SK-N-SH (cell line): ENCODE data around the gene CPN2. TPM values are rescaled to one million over a fixed set of nuclear protein-coding genes. Genes with fewer than 3 reads are reported as not detected.
A peak's percentile ranks its signal among the peaks of the same experiment; 100 is the strongest.

Experiments used
- CTCF ChIA-PET: fragments of 300-600, 350-600 bp; formaldehyde crosslinking; extraction: SDS; loops from one replicate; lab custom pipeline; 2021; lab: Yijun Ruan, JAX
- POLR2A ChIA-PET: fragments of 350-600 bp; sonication (Branson Sonifier 250); formaldehyde crosslinking; extraction: SDS; loops from one replicate; lab custom pipeline; 2020; ENCODE audit warnings: antibody characterized with exemption, inconsistent platforms; lab: Yijun Ruan, JAX
- DNase-seq: peaks from one replicate; pipeline ENCODE4 v3.0.0; 2012
- H2AFZ ChIP-seq: fragments of 200-600 bp; sonication (generic); 2 replicates; pipeline ENCODE4 v1.8.1; 2016; ENCODE audit warnings: antibody characterized with exemption, mild to moderate bottlenecking, low read depth
- H3F3A ChIP-seq: fragments of 200-600 bp; sonication (generic); replicated peaks from 2 replicates; pipeline ENCODE3; 2016; ENCODE audit warnings: antibody characterized with exemption, mild to moderate bottlenecking; ENCODE audit not compliant: insufficient read depth
- H3K27ac ChIP-seq, 2 experiments: fragments of 200-500 bp in 1 of 2; fragments of 200-600 bp in 1 of 2; sonication (Bioruptor generic) in 1 of 2; sonication (generic), shearing (Covaris generic) in 1 of 2; 2 replicates each; pipeline versions ENCODE4 v1.5.1 to v1.6.1; 2014 to 2016; ENCODE audit warnings: low read depth in 2 of 2, inconsistent platforms in 1 of 2, low read length in 1 of 2, mild to moderate bottlenecking in 1 of 2, mixed read lengths in 1 of 2
- H3K27me3 ChIP-seq: fragments of 200-600 bp; sonication (generic), shearing (Covaris generic); 2 replicates; pipeline ENCODE4 v1.6.1; 2016; ENCODE audit warnings: mixed run types; ENCODE audit not compliant: insufficient read depth
- H3K36me3 ChIP-seq, 2 experiments: fragments of 200-500 bp in 1 of 2; fragments of 200-600 bp in 1 of 2; sonication (Bioruptor generic) in 1 of 2; sonication (generic) in 1 of 2; replicated peaks in 1 of 2; 2 replicates each; pipeline versions ENCODE3 to v1.5.1; 2014 to 2016; ENCODE audit warnings: low read length in 1 of 2, mild to moderate bottlenecking in 1 of 2; ENCODE audit not compliant: insufficient read depth in 2 of 2, control insufficient read depth in 1 of 2
- H3K4me1 ChIP-seq, 2 experiments: fragments of 200-500 bp in 1 of 2; fragments of 200-600 bp in 1 of 2; sonication (Bioruptor generic) in 1 of 2; sonication (generic), shearing (Covaris generic) in 1 of 2; 2 replicates each; pipeline versions ENCODE4 v1.5.1 to v1.6.1; 2014 to 2016; ENCODE audit warnings: low read depth in 1 of 2, low read length in 1 of 2, mixed run types in 1 of 2; ENCODE audit not compliant: insufficient read depth in 2 of 2, control insufficient read depth in 1 of 2
- H3K4me2 ChIP-seq: fragments of 200-600 bp; sonication (generic), shearing (Covaris generic); 2 replicates; pipeline ENCODE4 v1.6.1; 2017; ENCODE audit warnings: mixed run types
- H3K4me3 ChIP-seq, 2 experiments: fragments of 200-500 bp in 1 of 2; fragments of 200-600 bp in 1 of 2; sonication (Bioruptor generic) in 1 of 2; sonication (generic), shearing (Covaris generic) in 1 of 2; 2 replicates each; pipeline versions ENCODE4 v1.5.1 to v1.8.1; 2014 to 2016; ENCODE audit warnings: low read depth in 2 of 2, inconsistent platforms in 1 of 2, low read length in 1 of 2, mild to moderate bottlenecking in 1 of 2, mixed read lengths in 1 of 2, moderate library complexity in 1 of 2
- H3K79me2 ChIP-seq: fragments of 200-600 bp; sonication (generic); 2 replicates; pipeline ENCODE4 v1.8.1; 2017; ENCODE audit warnings: mild to moderate bottlenecking; ENCODE audit not compliant: insufficient read depth
- H3K9ac ChIP-seq: fragments of 200-600 bp; sonication (generic); 2 replicates; pipeline ENCODE4 v1.6.1; 2017; ENCODE audit warnings: mixed run types
- H3K9me2 ChIP-seq: fragments of 200-600 bp; sonication (generic); 2 replicates; pipeline ENCODE4 v1.6.1; 2017; ENCODE audit warnings: mixed run types
- H3K9me3 ChIP-seq: fragments of 200-600 bp; sonication (generic); 2 replicates; pipeline ENCODE4 v1.6.1; 2017; ENCODE audit warnings: mixed run types, mild to moderate bottlenecking, moderate library complexity
- H4K20me1 ChIP-seq: fragments of 200-600 bp; sonication (generic); 2 replicates; pipeline ENCODE4 v1.6.1; 2017; ENCODE audit warnings: mild to moderate bottlenecking, mixed run types; ENCODE audit not compliant: insufficient read depth
- EP300 ChIP-seq, 2 experiments: IDR thresholded peaks; 2 replicates each; pipeline versions ENCODE4 v1.4.0 to v1.6.1; 2012; ENCODE audit warnings: borderline replicate concordance in 1 of 2, low read depth in 1 of 2, low read length in 1 of 2
- EZH2phosphoT487 ChIP-seq: fragments of 200-600 bp; sonication (generic); IDR thresholded peaks from 2 replicates; pipeline ENCODE4 v1.6.1; 2017; ENCODE audit warnings: low read depth, mixed run types, mild to moderate bottlenecking, antibody characterized with exemption, moderate library complexity, borderline replicate concordance
- FOSL2 ChIP-seq: IDR thresholded peaks from 2 replicates; pipeline ENCODE4 v1.4.0; 2012; ENCODE audit warnings: low read depth, mild to moderate bottlenecking, moderate library complexity, borderline replicate concordance
- FOXJ3 ChIP-seq: sonication (generic); formaldehyde crosslinking; IDR thresholded peaks from 2 replicates; pipeline ENCODE4 v1.5.1; 2020; ENCODE audit warnings: mild to moderate bottlenecking, missing genetic modification reagents
- FOXM1 ChIP-seq: IDR thresholded peaks from 2 replicates; pipeline ENCODE4 v1.4.0; 2012; ENCODE audit warnings: low read depth, mild to moderate bottlenecking
- JUND ChIP-seq: IDR thresholded peaks from 2 replicates; pipeline ENCODE4 v1.4.0; 2012
- MEF2A ChIP-seq: IDR thresholded peaks from 2 replicates; pipeline ENCODE4 v1.4.0; 2012; ENCODE audit warnings: low read depth, borderline replicate concordance
- RAD21 ChIP-seq: IDR thresholded peaks from 2 replicates; pipeline ENCODE4 v1.6.1; 2012; ENCODE audit warnings: mild to moderate bottlenecking, low read length
- RXRA ChIP-seq: IDR thresholded peaks from 2 replicates; pipeline ENCODE4 v1.4.0; 2012; ENCODE audit warnings: low read depth, mild to moderate bottlenecking, borderline replicate concordance
- TCF12 ChIP-seq: IDR thresholded peaks from 2 replicates; pipeline ENCODE4 v1.4.0; 2012
- USF1 ChIP-seq: IDR thresholded peaks from 2 replicates; pipeline ENCODE4 v1.4.0; 2012; ENCODE audit warnings: low read depth, borderline replicate concordance
- WGBS: methylation state at CpG from one replicate; pipeline ENCODE4 v1.1.6; 2017; ENCODE audit warnings: low lambda C conversion rate; 5-methylcytosine and 5-hydroxymethylcytosine counted together
- polyA plus RNA-seq, 3 experiments: library from polyadenylated mRNA; depleted of rRNA; stranded (reverse); fragments of >200 nt; gene quantifications; 2 replicates each; pipeline ENCODE4 v1.2.3, GENCODE V29; 2012

CPN2 gene
- polyA plus RNA-seq, 1 of the 3 experiments (the other 2 are of a cell fraction), result not detected

- H3F3A ChIP-seq, result peaks cover 31% of the 10 kb centered on the region
- no peaks in the 10 kb centered on the region for H3K79me2 ChIP-seq
- H3K36me3 ChIP-seq, result no peaks in the 10 kb centered on the region
- H3K4me3 ChIP-seq, result no peak overlapping the region
- 88% methylated on average over 2 of the region's 2 CpGs for whole genome bisulfite sequencing
- TF ChIP-seq FOXJ3 (CRISPR knock-in tag) (no peak), JUND (no peak)
- ChIA-PET POLR2A (no interaction called here), CTCF (no interaction called here)
- no peak overlapping the region for H3K4me2 ChIP-seq
- DNase-seq, result no peak
- H3K9me2 ChIP-seq, result no peaks in the 10 kb centered on the region
- no peaks in the 10 kb centered on the region for H3K9me3 ChIP-seq
- H4K20me1 ChIP-seq, result no peaks in the 10 kb centered on the region
- no peaks in the 10 kb centered on the region for H3K27me3 ChIP-seq
- H3K4me1 ChIP-seq, result peaks cover 20 to 37% of the 10 kb centered on the region in 2 experiments; a peak in 3 of 4 replicates
- no peak overlapping the region for H3K9ac ChIP-seq
- H2AFZ ChIP-seq, result no peak overlapping the region
- no peak overlapping the region for H3K27ac ChIP-seq
These were observed 24.2 kb downstream of the CPN2 start for GRCh38 chr3:194326968-194327217.

- Histone ChIP-seq H3K79me2 (no peaks in the 10 kb centered on the region), H3F3A (peaks cover 31% of the 10 kb centered on the region), H3K27ac (peak overlapping the region in 1 of 2 experiments; percentile 2; a peak in 1 of 4 replicates), H3K27me3 (no peaks in the 10 kb centered on the region), H3K4me1 (peaks cover 21 to 34% of the 10 kb centered on the region in 2 experiments; a peak in 3 of 4 replicates), H4K20me1 (no peaks in the 10 kb centered on the region), H3K9me2 (no peaks in the 10 kb centered on the region), H3K4me3 (no peak overlapping the region), H3K36me3 (no peaks in the 10 kb centered on the region), H3K9me3 (no peaks in the 10 kb centered on the region), H3K9ac (no peak overlapping the region), H3K4me2 (no peak overlapping the region), H2AFZ (no peak overlapping the region)
- POLR2A ChIA-PET, result interaction anchor here (1.3 kb wide), 1 partner anchor 9 kb away, joined by 3 read pairs; no protein-coding TSS in a partner anchor
- 77% methylated on average over 15 of the region's 15 CpGs for WGBS
- DNase-seq, result no peak
- TF ChIP-seq RAD21, result no peak
- TF ChIP-seq FOSL2, result no peak
- TF ChIP-seq EZH2phosphoT487, result no peak
- TF ChIP-seq TCF12, result no peak
- TF ChIP-seq FOXJ3 (CRISPR knock-in tag), result no peak
- TF ChIP-seq MEF2A, result no peak
- no peak for TF ChIP-seq RXRA
- TF ChIP-seq USF1, result no peak
- no peak for TF ChIP-seq FOXM1
- TF ChIP-seq EP300 (IDR thresholded peaks at IDR 0.05; ENCODE audit: borderline replicate concordance in 1 of 2, low read depth in 1 of 2, low read length in 1 of 2), result no peak
- CTCF ChIA-PET, result interaction anchor here (0.8 to 1.6 kb wide), 7 partner anchors 11 to 546 kb away, joined by 3 to 9 read pairs (median 3); no protein-coding TSS in a partner anchor
These were observed 24.7 kb downstream of the CPN2 start for GRCh38 chr3:194326192-194326967.
